HCT116 (cell line): Measurements from ENCODE around the gene PCDHGB5.

Experiments
- CTCF ChIP-seq, 3 experiments: fragments of 200-600 bp in 1 of 3; sonication (generic) in 1 of 3; IDR thresholded peaks in 2 of 3; conservative IDR thresholded peaks in 1 of 3; 2 replicates each; pipeline ENCODE4 v1.5.1; 2012 to 2017; ENCODE audit warnings: low read depth in 2 of 3, low read length in 2 of 3, antibody characterized with exemption in 1 of 3, borderline replicate concordance in 1 of 3, control low read depth in 1 of 3, mild to moderate bottlenecking in 1 of 3, mixed read lengths in 1 of 3, mixed run types in 1 of 3, moderate library complexity in 1 of 3; ENCODE audit not compliant: insufficient read depth in 1 of 3
- EZH2 ChIP-seq: fragments of 200-600 bp; sonication (generic); IDR thresholded peaks from 2 replicates; pipeline ENCODE4 v1.6.1; 2017; ENCODE audit warnings: antibody characterized with exemption, mixed run types
- POLR2A ChIP-seq: IDR thresholded peaks from 2 replicates; pipeline ENCODE4 v1.7.0; 2011; ENCODE audit warnings: borderline replicate concordance; ENCODE audit not compliant: insufficient read depth, insufficient read length; ENCODE audit errors: extremely low read depth
- SIN3A ChIP-seq: IDR thresholded peaks from 2 replicates; pipeline ENCODE4 v1.6.1; 2012; ENCODE audit warnings: low read depth
- TF ChIP-seq, protein P1 (sequence below): IDR thresholded peaks from 2 replicates; pipeline ENCODE4 v1.6.1; 2012

- TF ChIP-seq, protein P1, sequence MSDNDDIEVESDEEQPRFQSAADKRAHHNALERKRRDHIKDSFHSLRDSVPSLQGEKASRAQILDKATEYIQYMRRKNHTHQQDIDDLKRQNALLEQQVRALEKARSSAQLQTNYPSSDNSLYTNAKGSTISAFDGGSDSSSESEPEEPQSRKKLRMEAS = no peak
- no peak for TF ChIP-seq CTCF (IDR thresholded peaks at IDR 0.05 in 2 of 3, conservative IDR thresholded peaks at IDR 0.05 in 1 of 3; ENCODE audit: borderline replicate concordance in 1 of 3, insufficient read depth in 1 of 3, low read depth in 2 of 3, low read length in 2 of 3)
- TF ChIP-seq EZH2 = no peak
- TF ChIP-seq POLR2A = no peak
- TF ChIP-seq SIN3A = no peak
Measured at GRCh38 chr5:141356133-141356532, 41.6 kb upstream of the PCDHGB5 start.
